GM23338 (cell line): ENCODE measurements around the gene CCDC184. TPM values are rescaled to one million over a fixed set of nuclear protein-coding genes. Genes with fewer than 3 reads are reported as not detected.
"Not testable (repeated sequence)": the region's sequence is repeated elsewhere in the genome, so short reads cannot be mapped to it uniquely, and the experiment has no call there.

ENCODE experiments used
- ATAC-seq: fragments of 200-7000 bp; cut with Tn5 transposase; 3 replicates; pipeline ENCODE4 v1.9.1; 2020
- DNase-seq: peaks from one replicate; pipeline ENCODE4 v3.0.0-alpha.2; 2015; ENCODE audit warnings: low spot score
- H2AFZ ChIP-seq: fragments of 200-600 bp; sonication (generic); 2 replicates; pipeline ENCODE4 v1.8.0; 2016; ENCODE audit warnings: antibody characterized with exemption, mild to moderate bottlenecking, moderate library complexity
- H3F3A ChIP-seq: fragments of 200-600 bp; sonication (generic); replicated peaks from 2 replicates; pipeline ENCODE4 v1.8.0; 2017; ENCODE audit warnings: antibody characterized with exemption, mixed run types, low read depth
- H3K27ac ChIP-seq: fragments of 200-600 bp; sonication (generic); 2 replicates; pipeline ENCODE4 v1.6.1; 2016; ENCODE audit warnings: low read depth
- H3K27me3 ChIP-seq: fragments of 200-600 bp; sonication (generic); 2 replicates; pipeline ENCODE4 v1.8.0; 2016; ENCODE audit warnings: mild to moderate bottlenecking, mixed run types, moderate library complexity; ENCODE audit not compliant: insufficient read depth
- H3K36me3 ChIP-seq: fragments of 200-600 bp; sonication (generic); 2 replicates; pipeline ENCODE4 v1.8.0; 2016; ENCODE audit warnings: mild to moderate bottlenecking; ENCODE audit not compliant: insufficient read depth
- H3K4me1 ChIP-seq: fragments of 200-600 bp; sonication (generic); 2 replicates; pipeline ENCODE4 v1.8.0; 2016; ENCODE audit warnings: mild to moderate bottlenecking, moderate library complexity; ENCODE audit not compliant: insufficient read depth
- H3K4me2 ChIP-seq: fragments of 200-600 bp; sonication (generic); 2 replicates; pipeline ENCODE4 v1.7.1; 2017; ENCODE audit warnings: mixed run types
- H3K4me3 ChIP-seq: fragments of 200-600 bp; sonication (generic); 2 replicates; pipeline ENCODE4 v1.6.1; 2016; ENCODE audit warnings: mixed run types
- H3K79me2 ChIP-seq: fragments of 200-600 bp; sonication (generic); replicated peaks from 2 replicates; pipeline ENCODE4 v1.8.0; 2017; ENCODE audit warnings: mild to moderate bottlenecking; ENCODE audit not compliant: insufficient read depth
- H3K9me2 ChIP-seq: fragments of 200-600 bp; sonication (generic); 2 replicates; pipeline ENCODE4 v1.8.0; 2017; ENCODE audit not compliant: insufficient read depth
- H4K20me1 ChIP-seq: fragments of 200-600 bp; sonication (generic); replicated peaks from 2 replicates; pipeline ENCODE4 v1.8.0; 2017; ENCODE audit warnings: mild to moderate bottlenecking; ENCODE audit not compliant: insufficient read depth
- H3K27ac Mint-ChIP-seq: 2 replicates; pipeline ENCODE4 v1.8.0; 2020; ENCODE audit warnings: inconsistent platforms, mild to moderate bottlenecking, moderate library complexity, mixed read lengths
- H3K27me3 Mint-ChIP-seq: 3 replicates; pipeline ENCODE4 v1.8.0; 2022; ENCODE audit warnings: low read depth, mild to moderate bottlenecking, moderate library complexity, mixed read lengths, inconsistent platforms; ENCODE audit not compliant: insufficient read depth, poor library complexity
- H3K36me3 Mint-ChIP-seq: 3 replicates; pipeline ENCODE4 v1.8.0; 2021; ENCODE audit warnings: low read depth, mild to moderate bottlenecking, inconsistent platforms, moderate library complexity, mixed read lengths
- H3K4me1 Mint-ChIP-seq: 3 replicates; pipeline ENCODE4 v1.8.0; 2020; ENCODE audit warnings: mild to moderate bottlenecking, inconsistent platforms, mixed read lengths
- H3K4me3 Mint-ChIP-seq: 3 replicates; pipeline ENCODE4 v1.8.0; 2021; ENCODE audit warnings: moderate library complexity, mild to moderate bottlenecking, inconsistent platforms, mixed read lengths
- H3K9me3 Mint-ChIP-seq: 3 replicates; pipeline ENCODE4 v1.8.0; 2020; ENCODE audit warnings: moderate library complexity, mild to moderate bottlenecking, inconsistent platforms, mixed read lengths
- CREB1 ChIP-seq: fragments of 250-450 bp; sonication (Bioruptor Pico); IDR thresholded peaks from 2 replicates; pipeline ENCODE4 v1.5.0; 2020; ENCODE audit warnings: low read depth, mild to moderate bottlenecking, moderate library complexity
- CTCF ChIP-seq, 2 experiments: fragments of 200-600 bp in 1 of 2; sonication (generic) in 1 of 2; conservative IDR thresholded peaks; 2 replicates each; pipeline versions ENCODE4 v1.5.1 to v1.6.1; 2016 to 2017; ENCODE audit warnings: antibody characterized with exemption in 2 of 2, low read depth in 2 of 2, mild to moderate bottlenecking in 2 of 2, moderate library complexity in 1 of 2
- EZH2 ChIP-seq: fragments of 200-600 bp; sonication (generic); IDR thresholded peaks from one replicate; pipeline ENCODE4 v1.8.0; 2017; ENCODE audit warnings: antibody characterized with exemption, mild to moderate bottlenecking, low read depth; ENCODE audit not compliant: unreplicated experiment
- EZH2phosphoT487 ChIP-seq: fragments of 200-600 bp; sonication (generic); IDR thresholded peaks from one replicate; pipeline ENCODE4 v1.8.1; 2018; ENCODE audit warnings: antibody characterized with exemption; ENCODE audit not compliant: unreplicated experiment
- JUNB ChIP-seq: IDR thresholded peaks from one replicate; pipeline ENCODE4 v1.6.1; 2016; ENCODE audit warnings: antibody characterized with exemption; ENCODE audit not compliant: unreplicated experiment
- NANOG ChIP-seq: IDR thresholded peaks from 2 replicates; pipeline ENCODE4 v1.6.1; 2016; ENCODE audit warnings: antibody characterized with exemption, borderline replicate concordance
- REST ChIP-seq: IDR thresholded peaks from one replicate; pipeline ENCODE4 v1.6.1; 2018; ENCODE audit warnings: antibody characterized with exemption; ENCODE audit not compliant: unreplicated experiment
- ZNF331 ChIP-seq: fragments of 250-450 bp; sonication (Bioruptor Pico); IDR thresholded peaks from 2 replicates; pipeline ENCODE4 v1.5.0; 2020; ENCODE audit warnings: low read depth, mild to moderate bottlenecking, moderate library complexity
- polyA plus RNA-seq: library from polyadenylated mRNA; unstranded; fragments of >200 nt; fragmentation: Nextera tagmentation; extraction: Ambion mirVana; gene quantifications from 2 replicates; pipeline ENCODE4 v1.2.1, GENCODE V29; 2016
- total RNA-seq: library from RNA; depleted of rRNA; stranded (reverse); fragments of >200 nt; shearing (Covaris generic); gene quantifications from 2 replicates; pipeline ENCODE4 v1.2.3, GENCODE V29; 2014

The CCDC184 gene
- total and polyA plus RNA-seq, 2 experiments from 2014 or later, result 1.8 to 2.8 TPM

- no peak overlapping the region for H3K27ac ChIP-seq
- no peaks in the 10 kb centered on the region for H3K9me2 ChIP-seq
- H3K4me3 Mint-ChIP-seq, result no peak overlapping the region
- peaks cover 59% of the 10 kb centered on the region for H3K27me3 ChIP-seq
- DNase-seq, result no peak
- H3K36me3 Mint-ChIP-seq, result peaks cover 45% of the 10 kb centered on the region
- peaks cover 3% of the 10 kb centered on the region; the same call in 1 of the 3 replicates for H3K4me1 Mint-ChIP-seq
- H4K20me1 ChIP-seq, result no peaks in the 10 kb centered on the region
- TF ChIP-seq CREB1, result no peak
- TF ChIP-seq NANOG, result no peak
- no peak for TF ChIP-seq JUNB
- TF ChIP-seq REST, result no peak
- H3K9me3 Mint-ChIP-seq, result peaks cover 56% of the 10 kb centered on the region
- no peaks in the 10 kb centered on the region for H3F3A ChIP-seq
- H3K27me3 Mint-ChIP-seq, result peaks cover 48% of the 10 kb centered on the region
- no peak overlapping the region for H3K4me3 ChIP-seq
- 0 out of 2 replicates have a peak, but pooled peaks cover 10% of the 10 kb centered on the region for H3K36me3 ChIP-seq
- no peaks in the 10 kb centered on the region for H3K79me2 ChIP-seq
- no peak overlapping the region for H2AFZ ChIP-seq
- no peak for ATAC-seq
- no peaks in the 10 kb centered on the region for H3K4me1 ChIP-seq
- H3K27ac Mint-ChIP-seq, result no peak overlapping the region
- no peak overlapping the region for H3K4me2 ChIP-seq
Observed at GRCh38 chr12:48202766-48203165, 19.3 kb downstream of the CCDC184 start.

- no peaks in the 10 kb centered on the region for H3K4me1 ChIP-seq
- no peak within 1 kb of the TSS for H3K27ac ChIP-seq
- ATAC-seq (no peak), DNase-seq (no peak)
- H3K9me2 ChIP-seq, result no peaks in the 10 kb centered on the region
- no peaks in the 10 kb centered on the region for H3F3A ChIP-seq
- no peaks in the 10 kb centered on the region for H3K79me2 ChIP-seq
- no peaks in the 10 kb centered on the region for H4K20me1 ChIP-seq
- H3K36me3 ChIP-seq, result 0 out of 2 replicates have a peak, but pooled peaks cover 10% of the 10 kb centered on the region
- H2AFZ ChIP-seq, result no peak within 1 kb of the TSS
- TF ChIP-seq EZH2phosphoT487 (no peak), CTCF (conservative IDR thresholded peaks at IDR 0.05; ENCODE audit: low read depth in 2 of 2) (no peak), JUNB (no peak), ZNF331 (CRISPR knock-in tag) (no peak), EZH2 (no peak)
- peaks cover 61% of the 10 kb centered on the region for H3K9me3 Mint-ChIP-seq
- H3K27me3 Mint-ChIP-seq, result peaks cover 44% of the 10 kb centered on the region
- no peak within 1 kb of the TSS for H3K4me2 ChIP-seq
- no peak within 1 kb of the TSS for H3K4me3 Mint-ChIP-seq
- no peak within 1 kb of the TSS for H3K4me3 ChIP-seq
- H3K36me3 Mint-ChIP-seq, result peaks cover 45% of the 10 kb centered on the region
- H3K4me1 Mint-ChIP-seq, result peaks cover 3% of the 10 kb centered on the region; the same call in 1 of the 3 replicates
- H3K27ac Mint-ChIP-seq, result no peak within 1 kb of the TSS
- peaks cover 59% of the 10 kb centered on the region for H3K27me3 ChIP-seq
Observed at GRCh38 chr12:48203192-48203591, 19.7 kb downstream of the CCDC184 start, which contains the start of gene OR10AD1. Gene OR10AD1, minus strand, starts transcription at chr12:48203292. Its CDS starts 0 bp downstream, at chr12:48203292.

GRCh38 chr12:48209495-48209894, 26.1 kb downstream of the CCDC184 start:
- ATAC-seq, H3K4me2 ChIP-seq, H3K4me3 Mint-ChIP-seq, H3K27ac ChIP-seq, H3K4me1 Mint-ChIP-seq, H3K4me1 ChIP-seq, H3K9me2 ChIP-seq, H3K27me3 ChIP-seq, H4K20me1 ChIP-seq, H3K79me2 ChIP-seq, H2AFZ ChIP-seq, H3K27me3 Mint-ChIP-seq, H3F3A ChIP-seq, DNase-seq, H3K27ac Mint-ChIP-seq, H3K4me3 ChIP-seq: not testable (repeated sequence)
- H3K9me3 Mint-ChIP-seq, result peaks cover 44% of the 10 kb centered on the region
- 0 out of 2 replicates have a peak, but pooled peaks cover 10% of the 10 kb centered on the region for H3K36me3 ChIP-seq
- peaks cover 26% of the 10 kb centered on the region for H3K36me3 Mint-ChIP-seq
